GM12892 (cell line): ENCODE results near the gene PIAS4.

ENCODE experiments used
- DNase-seq: peaks from one replicate; pipeline ENCODE4 v3.0.0; 2011; ENCODE audit not compliant: insufficient read length
- FAIRE-seq: peaks from 2 replicates; lab custom pipeline; 2011; peaks lifted over from hg19 to GRCh38; lab: Jason Lieb, UNC
- POLR2A ChIP-seq: IDR thresholded peaks from 2 replicates; pipeline ENCODE4 v1.6.1; 2011; ENCODE audit warnings: low read depth, low read length, control low read depth
- POLR2AphosphoS5 ChIP-seq: IDR thresholded peaks from 2 replicates; pipeline ENCODE4 v1.6.1; 2011; ENCODE audit warnings: low read depth, low read length, control low read depth
- TAF1 ChIP-seq: IDR thresholded peaks from 2 replicates; pipeline ENCODE4 v1.6.1; 2011; ENCODE audit warnings: low read depth, mild to moderate bottlenecking, control low read depth, low read length, borderline replicate concordance

The PIAS4 gene

DNA sequence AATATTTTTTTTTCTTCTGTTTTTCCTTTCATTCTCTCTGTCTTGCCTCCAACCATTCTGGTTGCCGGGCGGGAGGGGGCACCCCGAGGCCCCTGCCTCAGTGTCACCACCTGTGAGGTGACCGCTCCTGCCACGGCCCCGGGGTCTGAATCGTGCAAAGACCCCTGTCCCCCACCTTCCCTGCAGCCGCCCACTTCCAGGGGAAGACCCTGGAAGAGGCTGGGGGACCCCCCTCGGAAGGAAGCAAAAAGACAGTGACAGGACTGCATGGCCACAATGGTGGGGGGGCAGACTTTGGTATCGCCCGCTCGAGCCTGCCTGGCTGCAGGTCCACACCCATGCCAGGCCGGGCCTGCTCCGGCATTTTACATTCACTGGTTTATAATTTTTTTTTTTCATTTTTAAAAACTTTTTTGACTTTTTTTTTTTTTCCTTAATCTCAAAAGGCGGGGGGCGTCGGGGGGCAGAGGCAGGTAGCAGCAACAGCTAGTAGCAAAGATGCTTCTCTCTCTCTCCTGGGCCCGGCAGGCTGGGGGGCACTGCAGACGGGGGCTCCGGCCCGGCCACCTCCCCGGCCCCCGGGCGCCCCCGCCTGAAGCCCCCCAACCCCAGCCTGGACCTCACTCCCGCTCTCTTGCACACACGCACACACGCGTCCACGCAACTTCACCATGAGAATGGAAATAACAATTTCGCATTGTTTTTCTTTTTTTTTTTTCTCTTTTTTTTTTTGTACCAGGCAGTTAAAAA, 36.6 kb downstream of the PIAS4 start:
- DNase-seq: no peak
- FAIRE-seq: no peak
- TF ChIP-seq TAF1 (no peak), POLR2A (no peak), POLR2AphosphoS5 (no peak)

DNA sequence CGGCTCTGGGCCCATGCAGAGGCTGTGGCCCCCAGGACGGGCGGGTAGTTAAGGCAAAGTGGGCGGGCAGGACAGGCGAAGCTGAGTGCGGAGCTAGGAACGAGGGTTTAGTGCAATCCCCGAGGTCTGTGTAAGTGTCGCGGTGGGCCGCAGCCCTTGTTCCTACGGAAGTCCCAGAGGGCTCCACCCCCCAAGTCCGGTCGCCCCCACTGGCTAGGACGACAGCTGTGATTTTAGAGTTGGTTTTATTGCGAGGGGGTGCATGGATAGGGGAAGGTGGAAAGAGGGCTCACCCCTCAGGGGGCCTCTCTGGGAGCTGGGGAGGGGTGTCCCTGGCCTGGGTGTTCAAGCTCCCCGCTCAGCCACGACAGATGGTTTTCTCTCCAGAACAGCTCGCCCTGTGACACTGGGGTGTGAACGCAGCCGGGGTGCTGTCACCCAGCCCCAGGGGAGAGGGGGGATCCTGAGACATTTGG, 37.5 kb downstream of the PIAS4 start:
- DNase-seq: no peak
- TF ChIP-seq POLR2AphosphoS5 (peak; percentile 19; the same call in 1 of the 2 replicates), TAF1 (no peak), POLR2A (no peak)
- no peak for FAIRE-seq

DNA sequence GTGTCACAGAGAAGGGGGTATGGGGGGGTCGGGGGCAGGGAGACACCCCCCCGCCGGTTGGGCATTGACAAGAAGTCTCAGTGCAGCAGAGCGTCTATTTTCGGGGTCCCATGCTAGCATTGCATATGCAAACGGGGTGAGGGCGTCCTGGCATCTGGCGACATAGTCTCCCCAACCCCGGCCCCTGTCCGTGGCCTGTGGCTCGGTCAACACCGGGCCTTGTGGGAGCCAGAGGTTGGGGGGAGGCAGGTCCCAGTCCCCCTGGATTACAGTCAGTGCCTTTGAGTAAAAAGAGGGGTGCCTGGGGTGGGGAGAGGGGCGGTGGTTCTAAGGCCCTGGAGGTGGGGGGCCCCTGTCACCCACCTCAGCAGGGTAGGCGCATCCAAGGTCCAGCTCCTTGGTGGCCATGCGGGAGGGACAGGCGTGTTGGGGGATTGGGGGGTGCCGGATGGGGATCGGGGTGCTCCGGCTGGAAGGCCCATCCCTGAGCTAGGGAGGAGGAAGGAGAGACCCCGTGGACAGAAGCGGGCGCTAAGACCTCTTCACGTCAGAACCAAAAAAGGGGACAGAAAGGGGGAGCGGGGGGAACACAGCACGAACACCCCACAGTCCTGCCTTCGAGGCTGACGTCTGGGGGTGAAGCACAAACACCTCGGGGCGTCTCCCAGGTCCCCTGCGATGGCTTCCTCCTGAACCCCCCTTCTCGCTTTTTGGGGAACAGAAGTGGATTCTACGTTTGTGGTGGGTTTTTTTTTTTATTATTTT, 38.2 kb downstream of the PIAS4 start:
- no peak for DNase-seq
- TF ChIP-seq POLR2A (no peak), POLR2AphosphoS5 (no peak), TAF1 (no peak)
- no peak for FAIRE-seq

DNA sequence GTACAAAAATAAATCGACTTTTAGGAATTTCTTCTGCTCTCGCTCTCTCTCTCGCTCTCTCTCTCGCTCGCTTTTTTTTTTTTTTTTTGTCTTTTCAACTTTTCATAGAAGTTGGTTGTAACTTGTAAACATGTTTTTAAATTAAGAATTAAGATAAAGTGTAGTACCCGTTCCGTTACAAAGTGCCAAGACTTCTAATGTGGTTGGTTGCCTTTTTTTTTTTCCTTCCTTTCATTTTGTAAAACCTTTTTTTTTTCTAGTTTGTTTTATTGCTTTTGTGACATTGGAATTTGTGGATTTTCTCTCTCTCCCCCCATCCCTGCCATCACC, 38.8 kb downstream of the PIAS4 start:
- no peak for DNase-seq
- TF ChIP-seq POLR2A (no peak), POLR2AphosphoS5 (no peak), TAF1 (no peak)
- FAIRE-seq: no peak

DNA sequence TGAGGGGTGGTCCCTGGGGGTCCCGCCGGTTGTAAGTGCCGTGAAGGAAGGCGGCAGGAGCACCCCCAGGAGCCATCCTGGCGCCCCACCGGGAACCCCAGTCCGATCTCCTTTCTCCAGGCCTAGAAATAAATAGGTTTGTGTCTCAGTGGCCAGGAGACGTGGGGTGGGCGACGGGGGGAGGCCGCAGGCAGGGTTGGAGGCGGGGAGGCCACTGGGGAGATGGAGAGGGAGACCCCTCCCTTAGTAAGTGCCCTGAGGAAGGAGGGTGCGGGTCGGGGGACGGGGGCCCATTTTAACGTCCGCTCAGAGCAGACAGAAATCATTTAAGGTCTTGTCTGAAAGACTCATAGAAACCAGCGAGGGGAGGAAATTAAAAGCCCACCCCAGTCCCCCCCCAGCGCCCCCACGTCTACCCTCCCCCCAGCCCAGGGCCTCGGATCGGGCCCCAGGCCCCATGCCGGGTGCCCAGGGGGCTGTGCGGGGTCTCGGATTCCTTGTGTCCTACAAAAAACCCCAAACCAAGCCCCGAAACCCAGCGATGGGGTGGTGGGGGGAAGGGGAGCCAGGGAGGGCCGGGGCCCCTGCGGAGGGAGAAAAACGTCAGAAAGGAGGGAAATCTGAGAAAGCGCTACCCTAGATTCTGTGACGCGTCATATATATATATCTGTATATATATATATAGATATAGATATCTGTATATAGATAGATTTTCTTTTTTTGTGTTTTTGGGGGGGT, 39.6 kb downstream of the PIAS4 start:
- FAIRE-seq: no peak
- TF ChIP-seq POLR2A: no peak
- TF ChIP-seq POLR2AphosphoS5: no peak
- no peak for TF ChIP-seq TAF1
- DNase-seq: no peak

DNA sequence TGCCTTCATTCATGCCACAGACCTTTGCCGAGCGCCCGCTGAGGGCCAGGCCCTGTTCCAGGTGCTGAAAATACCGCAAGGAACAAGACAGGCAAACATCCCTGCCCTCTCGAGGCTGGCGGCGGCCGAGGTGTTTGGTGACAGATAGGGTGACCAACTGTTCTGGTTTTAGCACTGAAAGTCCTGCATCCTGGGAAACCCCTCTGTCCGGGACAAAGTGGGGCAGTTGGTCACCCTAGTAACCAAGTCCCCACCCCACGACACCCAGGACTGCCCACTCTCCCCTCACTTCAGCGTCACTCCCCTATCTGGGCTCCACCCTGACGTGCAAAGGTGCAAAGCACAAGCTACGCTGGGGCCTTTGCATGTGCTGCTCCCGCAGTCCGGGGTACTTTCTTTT, 41.9 kb downstream of the PIAS4 start:
- no peak for DNase-seq
- TF ChIP-seq TAF1 (no peak), POLR2AphosphoS5 (no peak), POLR2A (no peak)
- FAIRE-seq: no peak

DNA sequence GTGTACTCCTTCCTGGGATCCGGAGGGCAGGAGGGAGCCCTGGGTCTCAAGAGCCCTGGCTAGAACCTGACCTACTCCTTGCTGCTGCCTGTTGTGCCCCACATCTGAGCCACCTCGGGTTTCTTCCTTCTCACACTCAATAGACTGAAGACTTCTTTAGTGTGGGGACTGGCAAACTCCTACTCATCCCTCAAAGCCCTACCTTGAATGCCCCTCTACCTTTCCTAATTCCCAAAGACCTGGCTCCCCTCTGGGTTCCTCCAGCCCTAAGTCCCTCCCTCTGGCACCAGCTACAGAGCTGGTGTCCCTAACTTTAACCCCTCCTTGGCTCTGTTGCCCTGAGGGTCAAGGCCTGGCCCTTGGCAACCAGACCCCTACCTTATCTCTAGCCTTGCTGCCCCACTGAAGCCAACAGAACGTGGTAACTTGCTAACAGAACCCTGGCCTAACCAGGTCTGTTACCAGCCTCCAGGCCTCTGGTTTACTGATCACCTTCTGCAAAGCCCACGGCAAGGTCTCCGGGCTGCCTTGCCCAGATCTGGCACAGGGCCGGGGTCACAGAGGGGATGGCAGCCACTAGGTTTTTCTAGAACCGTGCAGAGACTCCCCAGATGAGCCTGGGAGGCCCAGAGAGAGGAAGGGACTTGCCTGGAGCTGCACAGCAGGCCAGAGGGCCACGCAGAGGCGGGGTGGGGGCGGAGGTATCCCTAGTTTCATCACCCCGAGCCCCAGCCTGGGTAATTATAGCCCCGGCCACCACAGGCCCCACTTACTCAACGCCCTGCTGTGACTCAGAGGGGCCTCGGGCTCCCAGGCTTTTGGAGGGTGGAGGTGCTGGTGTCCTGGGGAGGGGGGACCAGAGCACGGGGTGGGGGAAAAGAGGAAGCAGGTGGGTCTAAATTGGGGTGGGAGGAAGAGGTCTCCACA, 43.9 kb downstream of the PIAS4 start:
- FAIRE-seq (no peak), DNase-seq (no peak)
- TF ChIP-seq TAF1 (no peak), POLR2AphosphoS5 (no peak), POLR2A (no peak)

DNA sequence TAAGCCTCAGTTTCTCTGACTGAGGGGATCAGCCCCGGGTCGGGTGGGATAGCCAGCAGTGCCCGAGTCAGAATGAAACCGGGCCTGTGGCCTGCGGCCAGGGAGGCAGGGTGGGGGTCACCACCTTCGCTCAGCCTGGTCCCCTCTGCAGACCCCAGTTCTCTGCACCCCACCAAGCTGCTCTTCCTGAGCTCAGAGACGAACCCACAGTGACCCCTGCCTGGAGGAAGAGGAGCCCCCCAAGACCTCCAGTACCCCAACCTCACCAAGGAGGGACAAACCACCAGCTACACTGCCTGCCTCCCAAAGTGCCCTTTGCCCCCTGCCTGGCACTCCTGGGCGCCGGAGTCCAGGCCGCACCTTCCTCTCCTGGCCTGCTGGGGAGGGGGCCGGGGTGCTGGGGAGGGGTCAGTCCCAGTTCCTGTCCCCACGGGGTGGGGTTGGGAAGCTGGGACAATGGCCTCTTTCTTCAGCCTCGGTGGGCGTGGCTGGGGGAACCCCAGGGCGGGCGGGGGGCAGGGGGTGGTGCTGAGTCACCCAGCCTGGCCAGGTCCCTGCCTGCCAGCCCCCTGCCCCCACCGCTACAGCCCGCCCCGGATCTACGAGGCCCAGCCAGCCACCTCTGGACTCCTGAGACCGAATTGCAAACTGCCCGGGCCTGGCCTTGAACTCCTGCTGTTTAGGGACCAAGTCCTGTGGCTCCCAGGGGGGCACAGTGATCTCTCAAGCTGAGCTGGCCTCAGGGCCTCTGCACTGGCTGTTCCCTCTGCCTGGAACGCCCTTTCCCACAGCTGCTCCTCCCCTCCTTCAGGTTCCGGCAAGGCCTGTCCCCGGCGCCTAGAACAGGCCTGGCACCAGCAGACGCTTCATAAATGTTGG, 44.8 kb downstream of the PIAS4 start:
- no peak for FAIRE-seq
- no peak for DNase-seq
- TF ChIP-seq TAF1: no peak
- TF ChIP-seq POLR2A: no peak
- TF ChIP-seq POLR2AphosphoS5: no peak

DNA sequence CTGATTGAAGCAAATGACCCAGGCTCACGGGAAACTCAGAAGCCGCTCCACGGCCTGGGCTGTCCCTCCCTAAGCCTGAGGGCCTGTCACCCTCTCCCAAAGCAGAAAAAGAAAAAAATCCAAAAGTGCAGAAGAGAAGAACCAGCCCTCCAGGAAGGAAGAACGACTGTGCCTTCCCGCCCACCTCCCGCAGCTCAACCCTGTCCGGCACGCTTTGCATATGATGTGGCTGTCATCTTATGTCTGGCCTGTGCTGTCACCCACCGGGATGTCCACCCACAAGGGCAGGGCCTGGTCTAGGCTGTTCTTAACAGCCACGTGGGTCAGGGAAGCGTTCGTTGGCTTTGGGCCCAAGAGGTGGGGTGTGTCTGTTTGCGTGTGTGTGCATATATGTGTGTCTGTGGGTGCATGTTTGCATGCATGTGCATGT, 45.5 kb downstream of the PIAS4 start:
- no peak for FAIRE-seq
- TF ChIP-seq TAF1 (no peak), POLR2AphosphoS5 (no peak), POLR2A (no peak)
- no peak for DNase-seq
